Liver (tissue), 9 donors: ENCODE results near the gene SPATS2. TPM values are rescaled to one million over a fixed set of nuclear protein-coding genes. Genes with fewer than 3 reads are reported as not detected.

ENCODE experiments used
- DNase-seq: peaks from one replicate; pipeline ENCODE4 v3.0.0-alpha.2; 2017; ENCODE audit warnings: low spot score
- H3K27ac ChIP-seq, 2 donors: one replicate each; pipeline ENCODE4 v1.7.0; 2013; ENCODE audit warnings: inconsistent platforms in 2 of 2, low read length in 2 of 2, control low read depth in 1 of 2, low read depth in 1 of 2, mild to moderate bottlenecking in 1 of 2
- H3K27me3 ChIP-seq, 4 donors: one replicate each; pipeline versions ENCODE4 v1.6.1 to v1.7.0; 2013; ENCODE audit warnings: low read length in 3 of 4, inconsistent platforms in 1 of 4, mild to moderate bottlenecking in 1 of 4, moderate library complexity in 1 of 4; ENCODE audit not compliant: control insufficient read depth in 4 of 4, insufficient read depth in 4 of 4
- H3K36me3 ChIP-seq, 4 donors: one replicate each; pipeline versions ENCODE4 v1.6.1 to v1.7.0; 2013; ENCODE audit warnings: low read length in 3 of 4, mild to moderate bottlenecking in 3 of 4, low read depth in 1 of 4, moderate library complexity in 1 of 4; ENCODE audit not compliant: control insufficient read depth in 4 of 4, insufficient read depth in 3 of 4
- H3K4me1 ChIP-seq, 4 donors: one replicate each; pipeline versions ENCODE4 v1.6.1 to v1.7.0; 2013; ENCODE audit warnings: low read length in 3 of 4, mild to moderate bottlenecking in 3 of 4, moderate library complexity in 1 of 4; ENCODE audit not compliant: control insufficient read depth in 4 of 4, insufficient read depth in 4 of 4
- H3K4me3 ChIP-seq, 3 donors: one replicate each; pipeline versions ENCODE4 v1.6.1 to v1.7.0; 2013; ENCODE audit warnings: low read length in 3 of 3, control low read depth in 1 of 3, low read depth in 1 of 3, mild to moderate bottlenecking in 1 of 3
- H3K9ac ChIP-seq, 2 donors: one replicate each; pipeline ENCODE4 v1.7.0; 2013; ENCODE audit warnings: low read length in 2 of 2, mild to moderate bottlenecking in 2 of 2, moderate library complexity in 2 of 2, control low read depth in 1 of 2, low read depth in 1 of 2
- H3K9me3 ChIP-seq, 4 donors: one replicate each; pipeline versions ENCODE4 v1.6.1 to v1.7.0; 2013; ENCODE audit warnings: low read length in 3 of 4; ENCODE audit not compliant: control insufficient read depth in 4 of 4
- EGR1 ChIP-seq, 2 donors: IDR thresholded peaks; 2 replicates each; pipeline ENCODE4 v1.6.1; 2016 to 2018; ENCODE audit warnings: antibody characterized with exemption in 2 of 2, low read depth in 2 of 2
- GABPA ChIP-seq, 2 donors: IDR thresholded peaks in 1 of 2; conservative IDR thresholded peaks in 1 of 2; 2 replicates each; pipeline ENCODE4 v1.6.1; 2016; ENCODE audit warnings: antibody characterized with exemption in 2 of 2, mild to moderate bottlenecking in 1 of 2, moderate library complexity in 1 of 2
- HNF4A ChIP-seq, 2 donors: conservative IDR thresholded peaks; 2 replicates each; pipeline ENCODE4 v1.6.1; 2016; ENCODE audit warnings: antibody characterized with exemption in 2 of 2, mild to moderate bottlenecking in 2 of 2
- JUND ChIP-seq, 2 donors: IDR thresholded peaks; 2 replicates each; pipeline ENCODE4 v1.6.1; 2016; ENCODE audit warnings: antibody characterized with exemption in 2 of 2
- MAX ChIP-seq: IDR thresholded peaks from 2 replicates; pipeline ENCODE4 v1.6.1; 2016; ENCODE audit warnings: antibody characterized with exemption
- YY1 ChIP-seq: IDR thresholded peaks from 2 replicates; pipeline ENCODE4 v1.6.1; 2016; ENCODE audit warnings: antibody characterized with exemption, mild to moderate bottlenecking
- WGBS: extraction: QIAGEN DNeasy Blood & Tissue Kit; methylation state at CpG from one replicate; pipeline ENCODE4 v1.1.7; 2013; 5-methylcytosine and 5-hydroxymethylcytosine counted together
- polyA plus RNA-seq, 2 donors: library from polyadenylated mRNA; stranded (reverse) in 1 of 2; unstranded in 1 of 2; fragments of 200-250 nt in 1 of 2; fragments of >200 nt in 1 of 2; fragmentation: Nextera tagmentation in 1 of 2; extraction: Ambion mirVana in 1 of 2; gene quantifications; one replicate each; pipeline versions ENCODE4 v1.2.1 to v1.2.3, GENCODE V29; 2013 to 2015
- total RNA-seq, 2 donors: library from RNA; depleted of rRNA; stranded (reverse); fragments of >200 nt; gene quantifications; one replicate each; pipeline ENCODE4 v1.2.3, GENCODE V29; 2014
- TF ChIP-seq, protein P1 (sequence below): IDR thresholded peaks from 2 replicates; pipeline ENCODE4 v1.6.1; 2016; ENCODE audit warnings: antibody characterized with exemption
- TF ChIP-seq, protein P2 (sequence below): IDR thresholded peaks from 2 replicates; pipeline ENCODE4 v1.6.1; 2016; ENCODE audit warnings: antibody characterized with exemption, mild to moderate bottlenecking
- TF ChIP-seq, protein P3 (sequence below): IDR thresholded peaks from 2 replicates; pipeline ENCODE4 v1.6.1; 2016; ENCODE audit warnings: antibody characterized with exemption
- TF ChIP-seq, protein P4 (sequence below): fragments of 150-350 bp; IDR thresholded peaks from 2 replicates; pipeline ENCODE4 v1.5.1; 2017; ENCODE audit warnings: improper control_type of control experiment, low read depth, low read length; ENCODE audit not compliant: missing input control
- donor health status: healthy.
- donor health status: healthy.
- donor health status: healthy.
- donor health status: healthy.
- donor health status: healthy.

Gene SPATS2
- total and polyA plus RNA-seq, 4 donors, result 2.4 to 5.2 (median 4.5) TPM

DNA sequence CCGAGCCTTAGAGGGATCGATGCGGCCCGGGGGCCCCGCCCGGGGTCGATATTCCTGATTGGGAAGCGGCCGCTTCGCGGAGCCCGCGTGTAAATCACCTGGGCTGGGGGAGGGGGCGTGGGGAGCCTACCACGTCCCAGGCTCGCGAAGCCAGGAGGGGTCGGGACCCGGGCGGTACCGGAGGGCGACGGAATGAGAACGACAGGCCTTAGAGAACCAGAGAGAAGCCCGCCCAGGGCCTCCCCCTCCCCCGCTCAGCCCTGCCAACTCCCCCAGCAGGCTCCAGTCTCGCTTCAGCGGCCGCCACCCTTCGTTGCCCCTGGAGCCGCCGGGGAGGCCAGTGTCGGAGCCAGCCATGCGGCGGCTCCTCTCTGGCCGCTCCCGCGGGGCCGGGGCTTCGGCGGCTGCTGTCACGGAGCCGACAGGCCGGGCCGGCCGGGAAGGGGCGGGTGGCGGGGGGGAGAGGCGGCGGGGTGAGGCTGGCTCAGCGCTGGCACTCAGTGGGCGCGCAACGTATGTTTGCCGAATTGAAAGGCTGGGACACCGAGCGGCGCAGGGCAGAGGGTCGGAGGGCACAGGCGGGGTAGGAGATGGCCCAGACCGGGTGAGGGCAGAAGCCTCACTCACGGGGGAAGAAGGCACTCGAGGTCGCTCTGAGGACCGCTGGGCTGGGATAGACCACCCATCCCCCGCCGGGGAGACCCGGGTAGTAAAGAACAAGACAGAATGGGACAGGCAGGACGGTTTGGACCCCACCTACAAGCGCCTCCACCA is 22.0 kb upstream of the SPATS2 start:
- Histone ChIP-seq H3K4me1 (peaks cover 30 to 60% (median 46%) of the 10 kb centered on the region in 4 donors), H3K27ac (peak overlapping the region; percentile 40), H3K4me3 (peak overlapping the region; percentile 21 to 67 (median 51)), H3K9me3 (no peaks in the 10 kb centered on the region), H3K36me3 (no peaks in the 10 kb centered on the region), H3K27me3 (no peaks in the 10 kb centered on the region), H3K9ac (no peak overlapping the region)
- 2% methylated on average over 70 of the region's 70 CpGs for WGBS
- TF ChIP-seq, protein P1, sequence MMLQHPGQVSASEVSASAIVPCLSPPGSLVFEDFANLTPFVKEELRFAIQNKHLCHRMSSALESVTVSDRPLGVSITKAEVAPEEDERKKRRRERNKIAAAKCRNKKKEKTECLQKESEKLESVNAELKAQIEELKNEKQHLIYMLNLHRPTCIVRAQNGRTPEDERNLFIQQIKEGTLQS, result no peak
- TF ChIP-seq YY1, result peak; percentile 25
- no peak for DNase-seq

DNA sequence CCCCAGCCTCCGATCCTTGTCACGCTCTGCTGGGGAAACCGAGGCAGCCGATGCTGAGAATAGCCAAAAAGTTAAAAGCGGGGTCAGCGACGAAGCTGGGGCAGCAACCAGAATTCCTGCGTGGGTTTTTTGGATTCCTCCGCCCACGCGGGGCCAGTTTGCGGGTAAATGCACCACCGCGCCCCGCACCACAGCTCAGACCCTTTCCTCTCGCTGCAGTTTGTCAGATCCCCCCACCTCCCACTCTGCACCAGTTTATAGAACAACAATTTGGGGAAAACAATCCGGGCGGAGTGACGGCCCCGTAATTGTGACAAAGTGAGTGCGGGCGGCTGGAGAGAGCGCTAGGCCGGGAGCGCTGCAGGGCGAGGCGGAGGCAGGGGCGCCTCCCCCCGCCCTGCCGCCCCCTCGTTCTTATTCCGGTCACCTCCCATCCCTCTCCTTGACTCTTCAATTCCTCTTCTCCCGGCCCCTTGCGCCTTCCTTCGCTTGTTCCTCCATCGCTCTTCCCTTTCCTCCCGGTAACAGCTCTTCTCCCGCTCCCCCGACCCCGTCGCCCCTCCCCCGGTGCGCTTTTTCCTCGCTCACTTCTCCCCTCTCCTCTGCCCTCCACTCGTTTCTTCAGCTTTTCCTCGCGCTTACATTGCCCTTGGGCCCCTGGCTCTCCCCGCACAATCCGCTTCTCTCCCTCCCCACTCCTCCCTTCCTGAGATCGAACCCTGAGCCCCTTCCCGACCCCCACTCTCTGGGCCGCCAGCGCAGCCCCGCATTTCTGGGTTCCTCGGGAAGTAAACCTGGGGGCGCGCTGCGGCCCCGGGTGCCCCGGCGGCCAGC is 21.2 kb upstream of the SPATS2 start:
- Histone ChIP-seq H3K9me3 (no peaks in the 10 kb centered on the region), H3K9ac (no peak overlapping the region), H3K27me3 (no peaks in the 10 kb centered on the region), H3K27ac (peak overlapping the region in 1 of 2 donors; percentile 49), H3K4me1 (peaks cover 31 to 60% (median 47%) of the 10 kb centered on the region in 4 donors), H3K4me3 (peak overlapping the region in 2 of 3 donors; percentile 51 to 67), H3K36me3 (peaks cover 0 to under 1% (median under 1%) of the 10 kb centered on the region in 4 donors)
- no peak for DNase-seq
- TF ChIP-seq, protein P2, sequence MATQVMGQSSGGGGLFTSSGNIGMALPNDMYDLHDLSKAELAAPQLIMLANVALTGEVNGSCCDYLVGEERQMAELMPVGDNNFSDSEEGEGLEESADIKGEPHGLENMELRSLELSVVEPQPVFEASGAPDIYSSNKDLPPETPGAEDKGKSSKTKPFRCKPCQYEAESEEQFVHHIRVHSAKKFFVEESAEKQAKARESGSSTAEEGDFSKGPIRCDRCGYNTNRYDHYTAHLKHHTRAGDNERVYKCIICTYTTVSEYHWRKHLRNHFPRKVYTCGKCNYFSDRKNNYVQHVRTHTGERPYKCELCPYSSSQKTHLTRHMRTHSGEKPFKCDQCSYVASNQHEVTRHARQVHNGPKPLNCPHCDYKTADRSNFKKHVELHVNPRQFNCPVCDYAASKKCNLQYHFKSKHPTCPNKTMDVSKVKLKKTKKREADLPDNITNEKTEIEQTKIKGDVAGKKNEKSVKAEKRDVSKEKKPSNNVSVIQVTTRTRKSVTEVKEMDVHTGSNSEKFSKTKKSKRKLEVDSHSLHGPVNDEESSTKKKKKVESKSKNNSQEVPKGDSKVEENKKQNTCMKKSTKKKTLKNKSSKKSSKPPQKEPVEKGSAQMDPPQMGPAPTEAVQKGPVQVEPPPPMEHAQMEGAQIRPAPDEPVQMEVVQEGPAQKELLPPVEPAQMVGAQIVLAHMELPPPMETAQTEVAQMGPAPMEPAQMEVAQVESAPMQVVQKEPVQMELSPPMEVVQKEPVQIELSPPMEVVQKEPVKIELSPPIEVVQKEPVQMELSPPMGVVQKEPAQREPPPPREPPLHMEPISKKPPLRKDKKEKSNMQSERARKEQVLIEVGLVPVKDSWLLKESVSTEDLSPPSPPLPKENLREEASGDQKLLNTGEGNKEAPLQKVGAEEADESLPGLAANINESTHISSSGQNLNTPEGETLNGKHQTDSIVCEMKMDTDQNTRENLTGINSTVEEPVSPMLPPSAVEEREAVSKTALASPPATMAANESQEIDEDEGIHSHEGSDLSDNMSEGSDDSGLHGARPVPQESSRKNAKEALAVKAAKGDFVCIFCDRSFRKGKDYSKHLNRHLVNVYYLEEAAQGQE, result no peak
- TF ChIP-seq, protein P3, sequence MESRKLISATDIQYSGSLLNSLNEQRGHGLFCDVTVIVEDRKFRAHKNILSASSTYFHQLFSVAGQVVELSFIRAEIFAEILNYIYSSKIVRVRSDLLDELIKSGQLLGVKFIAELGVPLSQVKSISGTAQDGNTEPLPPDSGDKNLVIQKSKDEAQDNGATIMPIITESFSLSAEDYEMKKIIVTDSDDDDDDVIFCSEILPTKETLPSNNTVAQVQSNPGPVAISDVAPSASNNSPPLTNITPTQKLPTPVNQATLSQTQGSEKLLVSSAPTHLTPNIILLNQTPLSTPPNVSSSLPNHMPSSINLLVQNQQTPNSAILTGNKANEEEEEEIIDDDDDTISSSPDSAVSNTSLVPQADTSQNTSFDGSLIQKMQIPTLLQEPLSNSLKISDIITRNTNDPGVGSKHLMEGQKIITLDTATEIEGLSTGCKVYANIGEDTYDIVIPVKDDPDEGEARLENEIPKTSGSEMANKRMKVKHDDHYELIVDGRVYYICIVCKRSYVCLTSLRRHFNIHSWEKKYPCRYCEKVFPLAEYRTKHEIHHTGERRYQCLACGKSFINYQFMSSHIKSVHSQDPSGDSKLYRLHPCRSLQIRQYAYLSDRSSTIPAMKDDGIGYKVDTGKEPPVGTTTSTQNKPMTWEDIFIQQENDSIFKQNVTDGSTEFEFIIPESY, result no peak
- TF ChIP-seq, protein P4, sequence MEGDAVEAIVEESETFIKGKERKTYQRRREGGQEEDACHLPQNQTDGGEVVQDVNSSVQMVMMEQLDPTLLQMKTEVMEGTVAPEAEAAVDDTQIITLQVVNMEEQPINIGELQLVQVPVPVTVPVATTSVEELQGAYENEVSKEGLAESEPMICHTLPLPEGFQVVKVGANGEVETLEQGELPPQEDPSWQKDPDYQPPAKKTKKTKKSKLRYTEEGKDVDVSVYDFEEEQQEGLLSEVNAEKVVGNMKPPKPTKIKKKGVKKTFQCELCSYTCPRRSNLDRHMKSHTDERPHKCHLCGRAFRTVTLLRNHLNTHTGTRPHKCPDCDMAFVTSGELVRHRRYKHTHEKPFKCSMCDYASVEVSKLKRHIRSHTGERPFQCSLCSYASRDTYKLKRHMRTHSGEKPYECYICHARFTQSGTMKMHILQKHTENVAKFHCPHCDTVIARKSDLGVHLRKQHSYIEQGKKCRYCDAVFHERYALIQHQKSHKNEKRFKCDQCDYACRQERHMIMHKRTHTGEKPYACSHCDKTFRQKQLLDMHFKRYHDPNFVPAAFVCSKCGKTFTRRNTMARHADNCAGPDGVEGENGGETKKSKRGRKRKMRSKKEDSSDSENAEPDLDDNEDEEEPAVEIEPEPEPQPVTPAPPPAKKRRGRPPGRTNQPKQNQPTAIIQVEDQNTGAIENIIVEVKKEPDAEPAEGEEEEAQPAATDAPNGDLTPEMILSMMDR, result no peak
- TF ChIP-seq EGR1 (IDR thresholded peaks at IDR 0.05; ENCODE audit: low read depth in 2 of 2) (no peak), MAX (no peak), YY1 (no peak), GABPA (IDR thresholded peaks at IDR 0.05 in 1 of 2, conservative IDR thresholded peaks at IDR 0.05 in 1 of 2) (no peak), JUND (IDR thresholded peaks at IDR 0.05) (no peak), HNF4A (conservative IDR thresholded peaks at IDR 0.05) (no peak)
- 2% methylated on average over 61 of the region's 61 CpGs for WGBS
